Subcutaneous abdominal adipose tissue (tissue), 5 donors: ENCODE results near the gene PEDS1.
"Not testable (repeated sequence)": the region's sequence is repeated elsewhere in the genome, so short reads cannot be mapped to it uniquely, and the experiment has no call there.

ENCODE experiments used
- H3K27ac ChIP-seq: one replicate; pipeline ENCODE4 v1.7.0; 2013; ENCODE audit warnings: low read depth, mild to moderate bottlenecking, inconsistent platforms, low read length, moderate library complexity
- H3K27me3 ChIP-seq, 5 donors: one replicate each; pipeline ENCODE4 v1.7.0; 2013; ENCODE audit warnings: low read length in 5 of 5, inconsistent platforms in 1 of 5; ENCODE audit not compliant: control insufficient read depth in 5 of 5, insufficient read depth in 4 of 5
- H3K36me3 ChIP-seq, 5 donors: one replicate each; pipeline ENCODE4 v1.7.0; 2013; ENCODE audit warnings: low read length in 5 of 5; ENCODE audit not compliant: control insufficient read depth in 5 of 5, insufficient read depth in 5 of 5
- H3K4me1 ChIP-seq, 5 donors: one replicate each; pipeline ENCODE4 v1.7.0; 2013; ENCODE audit warnings: low read length in 5 of 5, mild to moderate bottlenecking in 3 of 5, moderate library complexity in 1 of 5; ENCODE audit not compliant: control insufficient read depth in 5 of 5, insufficient read depth in 5 of 5
- H3K4me3 ChIP-seq, 5 donors: one replicate each; pipeline ENCODE4 v1.7.0; 2013; ENCODE audit warnings: low read length in 5 of 5, low read depth in 1 of 5
- H3K9ac ChIP-seq, 5 donors: one replicate each; pipeline ENCODE4 v1.7.0; 2013; ENCODE audit warnings: low read length in 5 of 5, mild to moderate bottlenecking in 4 of 5, moderate library complexity in 3 of 5
- H3K9me3 ChIP-seq, 5 donors: one replicate each; pipeline ENCODE4 v1.7.0; 2013; ENCODE audit warnings: low read length in 5 of 5; ENCODE audit not compliant: control insufficient read depth in 5 of 5
- donor health status: healthy.
- donor health status: healthy.
- donor health status: healthy.
- donor health status: healthy.
- donor health status: healthy.

The PEDS1 gene

DNA sequence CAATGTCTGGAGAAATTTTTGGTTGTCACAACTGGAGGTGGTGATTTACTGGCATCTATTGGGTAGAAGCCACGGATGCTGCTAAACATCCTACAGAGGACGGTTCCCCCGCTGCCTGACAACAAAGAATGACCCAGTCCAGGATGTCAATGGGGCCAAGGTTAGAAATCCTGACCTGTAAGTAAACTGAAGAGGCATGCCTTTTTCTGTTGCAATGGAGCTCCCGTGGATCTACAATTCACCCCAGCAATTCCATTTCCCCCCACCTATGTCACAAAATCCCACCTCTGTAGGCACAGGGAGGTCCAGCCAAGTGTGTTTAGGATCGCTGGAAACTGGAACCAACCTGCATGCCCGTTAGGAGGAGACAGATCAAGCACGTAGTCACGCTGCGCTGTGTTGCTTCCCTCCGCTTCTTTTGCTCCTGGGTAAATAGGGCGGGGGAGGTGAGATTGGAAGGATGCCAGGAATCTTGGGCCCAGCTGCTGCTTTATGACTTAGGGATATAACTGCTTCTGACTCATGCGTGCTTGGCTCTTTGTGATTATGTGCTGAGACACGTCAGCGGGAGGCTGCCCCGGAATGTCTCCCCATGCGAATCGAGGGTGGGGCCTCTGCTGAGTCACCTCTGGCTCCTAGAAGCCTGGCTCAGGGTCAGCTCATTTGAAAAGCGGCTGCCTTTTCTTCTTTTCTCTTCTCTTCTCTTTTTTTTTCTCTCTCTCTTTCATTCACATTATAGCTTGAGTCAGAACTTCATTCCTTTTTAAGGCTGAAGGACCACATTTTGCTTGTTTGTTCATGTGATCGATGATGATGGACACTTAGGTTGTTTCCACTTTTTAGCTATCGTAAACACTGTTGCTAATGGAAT, 12.4 kb upstream of the PEDS1 start:
- no peaks in the 10 kb centered on the region for H3K9me3 ChIP-seq
- H3K27ac ChIP-seq, result peak overlapping the region; percentile 89
- no peaks in the 10 kb centered on the region for H3K36me3 ChIP-seq
- peak overlapping the region; percentile 0 to 69 (median 52) for H3K4me3 ChIP-seq
- H3K4me1 ChIP-seq, result peaks cover 8 to 32% (median 20%) of the 10 kb centered on the region in 5 donors
- no peaks in the 10 kb centered on the region for H3K27me3 ChIP-seq
- H3K9ac ChIP-seq, result peak overlapping the region in 4 of 5 donors; percentile 37 to 62 (median 46)

GRCh38 chr20:50163570-50164317, 10.2 kb upstream of the PEDS1 start:
- H3K9me3 ChIP-seq, result no peaks in the 10 kb centered on the region
- peak overlapping the region in 2 of 5 donors; percentile 26 to 28 for H3K9ac ChIP-seq
- H3K27ac ChIP-seq, result peak overlapping the region; percentile 89
- H3K27me3 ChIP-seq, result no peaks in the 10 kb centered on the region
- no peaks in the 10 kb centered on the region for H3K36me3 ChIP-seq
- no peak overlapping the region for H3K4me3 ChIP-seq
- peaks cover 6 to 32% (median 21%) of the 10 kb centered on the region in 5 donors for H3K4me1 ChIP-seq

GRCh38 chr20:50161494-50161893, 8.0 kb upstream of the PEDS1 start:
- not testable (repeated sequence) for H3K9me3 ChIP-seq, H3K27ac ChIP-seq, H3K27me3 ChIP-seq

DNA sequence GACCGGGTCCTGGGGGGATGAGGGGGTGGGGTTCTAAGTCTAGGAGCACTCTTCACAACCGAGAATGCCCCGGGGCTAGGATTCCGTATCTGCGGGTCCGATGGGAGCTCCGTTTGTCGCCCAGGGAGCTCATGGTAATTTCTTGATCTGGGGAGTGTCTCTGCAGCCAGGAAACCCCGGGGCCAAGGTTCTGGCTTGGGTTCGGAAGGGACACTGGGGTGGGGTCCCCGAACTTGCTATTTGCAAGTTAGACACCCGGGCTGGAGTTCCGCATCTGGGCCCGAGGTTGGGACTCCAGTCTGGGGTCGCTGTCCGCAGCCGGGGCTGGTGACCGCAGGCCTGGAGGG, 397 bp downstream of the PEDS1 start:
- no peaks in the 10 kb centered on the region for H3K27me3 ChIP-seq
- H3K4me3 ChIP-seq, result peak overlapping the region; percentile 87 to 88 (median 87)
- H3K9ac ChIP-seq, result peak overlapping the region; percentile 86 to 94 (median 91)
- peaks cover 0 to 13% (median 8%) of the 10 kb centered on the region in 5 donors for H3K36me3 ChIP-seq
- H3K9me3 ChIP-seq, result no peaks in the 10 kb centered on the region
- H3K4me1 ChIP-seq, result peaks cover 21 to 54% (median 51%) of the 10 kb centered on the region in 5 donors
- peak overlapping the region; percentile 94 for H3K27ac ChIP-seq

More at GRCh38 chr20:50161494-50161893, 8.0 kb upstream of the PEDS1 start:
- peaks cover 6 to 29% (median 18%) of the 10 kb centered on the region in 5 donors for H3K4me1 ChIP-seq
- not testable (repeated sequence) for H3K36me3 ChIP-seq, H3K4me3 ChIP-seq, H3K9ac ChIP-seq

DNA sequence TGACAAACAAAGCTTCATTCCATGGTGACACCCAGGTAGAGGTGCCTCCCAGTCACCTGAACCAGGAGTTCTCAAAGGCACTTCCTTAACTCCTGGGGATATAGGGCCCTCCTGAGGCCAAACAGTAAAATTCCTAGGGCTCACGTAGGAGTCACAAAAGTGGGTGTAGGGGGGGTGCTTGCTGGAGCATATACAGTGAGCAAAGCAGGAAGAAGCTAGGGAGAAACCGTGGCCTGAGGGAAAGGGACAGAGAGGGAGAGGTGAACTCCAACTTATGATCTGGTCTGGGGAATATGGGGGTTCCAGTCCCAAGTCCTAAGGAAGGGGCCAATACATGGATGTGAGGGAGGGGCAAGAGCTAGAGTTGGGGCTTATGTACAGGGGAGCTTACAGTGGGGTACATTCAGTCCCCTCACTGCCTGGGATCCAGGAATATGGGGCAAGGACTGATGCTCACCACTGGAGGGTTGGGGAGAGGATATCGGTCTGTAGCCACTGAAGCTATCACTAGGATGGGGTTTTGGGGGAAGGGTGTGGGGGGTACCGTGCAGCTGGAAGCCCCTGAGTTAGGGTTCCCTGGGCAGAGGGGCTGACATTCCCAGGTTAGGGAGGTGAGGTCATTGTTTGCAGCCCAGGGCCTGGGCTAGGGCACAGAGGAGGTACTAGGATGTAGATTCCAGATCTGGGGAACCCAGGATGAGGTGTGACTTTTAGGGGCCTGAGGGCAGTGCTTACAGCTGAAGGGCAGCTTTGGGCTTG, 950 bp downstream of the PEDS1 start:
- Histone ChIP-seq H3K4me3 (peak overlapping the region; percentile 87 to 88 (median 87)), H3K36me3 (peaks cover 0 to 19% (median 14%) of the 10 kb centered on the region in 5 donors), H3K4me1 (peaks cover 22 to 59% (median 52%) of the 10 kb centered on the region in 5 donors), H3K27ac (peak overlapping the region; percentile 94), H3K9ac (peak overlapping the region; percentile 86 to 94 (median 91)), H3K27me3 (no peaks in the 10 kb centered on the region), H3K9me3 (no peaks in the 10 kb centered on the region)

DNA sequence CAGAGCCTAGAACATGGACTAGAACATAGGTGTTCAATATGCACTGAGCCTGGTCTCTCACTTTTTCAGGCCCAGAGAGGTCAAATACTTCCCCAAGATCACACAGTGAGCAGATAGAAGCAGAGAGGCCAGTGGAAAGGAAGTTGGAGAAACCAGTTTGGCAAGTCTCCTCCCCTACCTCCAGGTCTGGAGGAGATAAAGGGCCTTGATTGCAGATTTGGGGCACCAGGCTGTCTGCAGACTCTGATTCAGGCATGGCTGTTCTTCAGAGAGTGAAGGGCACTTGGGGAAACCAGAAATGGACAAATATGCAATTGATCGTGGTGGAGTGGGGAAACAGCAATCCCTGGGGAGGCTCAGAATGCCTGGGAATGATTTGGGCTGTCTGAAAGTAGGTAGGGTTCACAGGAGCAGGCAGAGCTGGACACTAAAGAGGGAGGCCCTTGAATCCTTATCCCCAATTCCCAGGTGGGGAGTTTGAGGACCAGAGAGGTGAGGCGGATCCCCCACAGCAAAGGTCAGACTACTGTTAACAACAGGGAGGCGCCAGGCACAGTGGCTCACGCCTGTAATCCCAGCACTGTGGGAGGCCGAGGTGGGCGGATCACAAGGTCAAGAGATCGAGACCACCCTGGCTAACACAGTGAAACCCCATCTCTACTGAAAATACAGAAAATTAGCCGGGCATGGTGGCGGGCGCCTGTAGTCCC, 2.3 kb downstream of the PEDS1 start:
- peaks cover 26 to 73% (median 66%) of the 10 kb centered on the region in 5 donors for H3K4me1 ChIP-seq
- peak overlapping the region; percentile 94 for H3K27ac ChIP-seq
- H3K4me3 ChIP-seq, result peak overlapping the region in 3 of 5 donors; percentile 22 to 88 (median 87)

GRCh38 chr20:50149481-50150254, 3.9 kb downstream of the PEDS1 start:
- Histone ChIP-seq H3K4me1 (peaks cover 28 to 80% (median 72%) of the 10 kb centered on the region in 5 donors), H3K4me3 (peak overlapping the region in 1 of 5 donors; percentile 50), H3K9ac (peak overlapping the region in 2 of 5 donors; percentile 68 to 86), H3K27me3 (no peaks in the 10 kb centered on the region), H3K9me3 (no peaks in the 10 kb centered on the region), H3K27ac (peak overlapping the region; percentile 94), H3K36me3 (peaks cover 0 to 25% (median 21%) of the 10 kb centered on the region in 5 donors)

More for the DNA sequence above, 2.3 kb downstream of the PEDS1 start:
- Histone ChIP-seq H3K9ac (peak overlapping the region; percentile 14 to 86 (median 56)), H3K9me3 (no peaks in the 10 kb centered on the region), H3K27me3 (no peaks in the 10 kb centered on the region), H3K36me3 (peaks cover 0 to 23% (median 18%) of the 10 kb centered on the region in 5 donors)

DNA sequence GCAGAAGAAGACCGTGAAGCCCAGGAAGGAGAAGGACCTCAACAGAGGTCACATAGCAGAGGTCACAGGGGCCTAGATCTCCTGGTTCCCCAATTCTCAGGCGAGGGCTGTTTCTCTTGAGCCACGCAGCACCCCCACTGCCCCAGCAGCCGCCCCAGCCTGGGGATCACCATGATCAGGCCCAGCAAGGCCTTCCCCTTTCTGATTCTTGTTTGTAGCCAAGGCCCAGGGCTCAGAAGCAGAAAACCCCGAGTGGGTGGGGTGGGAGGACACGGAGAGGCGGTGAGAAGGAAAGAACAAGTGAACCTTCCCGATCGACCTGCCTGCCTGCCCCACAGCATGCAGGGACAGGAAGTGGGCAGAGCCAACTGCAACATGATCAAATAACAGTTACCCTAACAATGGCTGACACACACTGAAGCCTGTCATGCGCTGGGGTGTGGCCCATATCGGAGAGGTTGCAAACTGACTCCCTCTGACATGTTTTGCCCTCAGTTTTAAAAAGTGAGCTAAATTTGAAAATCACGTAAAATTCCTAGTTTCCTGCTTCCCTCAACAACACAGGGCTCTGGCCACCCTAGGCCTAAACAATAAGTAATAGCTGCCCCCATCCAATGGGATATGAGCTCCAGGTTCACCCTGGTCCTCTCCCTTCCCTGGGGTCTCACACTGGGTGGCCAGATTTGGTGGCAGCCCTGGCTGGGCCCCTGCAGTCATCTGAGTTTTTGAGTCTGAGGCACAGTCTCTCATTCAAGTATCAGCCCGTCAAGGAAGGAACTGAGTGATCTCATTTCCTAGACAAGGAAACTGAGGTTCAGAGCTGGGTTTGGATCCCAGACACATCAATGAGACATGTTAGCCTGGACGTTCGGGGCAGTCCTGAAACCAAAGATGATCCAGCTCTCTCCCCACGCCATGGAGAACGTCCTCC, 6.5 kb downstream of the PEDS1 start:
- Histone ChIP-seq H3K9me3 (no peaks in the 10 kb centered on the region), H3K27ac (peak overlapping the region; percentile 94), H3K9ac (peak overlapping the region in 4 of 5 donors; percentile 0 to 53 (median 21)), H3K4me3 (peak overlapping the region in 2 of 5 donors; percentile 6 to 33), H3K36me3 (peaks cover 0 to 38% (median 30%) of the 10 kb centered on the region in 5 donors), H3K4me1 (peaks cover 23 to 82% (median 75%) of the 10 kb centered on the region in 5 donors), H3K27me3 (no peaks in the 10 kb centered on the region)
